Measurements from ENCODE around the gene FAM131A. TPM values are rescaled to one million over a fixed set of nuclear protein-coding genes. Genes with fewer than 3 reads are reported as not detected.

Gene FAM131A
- total RNA-seq, 2 experiments from 2014 or later: 2.1 to 3.4 TPM

GRCh38 chr3:184308744-184309143, 28.7 kb upstream of the FAM131A start:
- H3K9me3 Mint-ChIP-seq: no peaks in the 10 kb centered on the region
- no peak for DNase-seq
- peaks cover 30% of the 10 kb centered on the region for H3K36me3 Mint-ChIP-seq
- peaks cover 12% of the 10 kb centered on the region for H3K4me1 Mint-ChIP-seq
- no peaks in the 10 kb centered on the region for H3K27me3 Mint-ChIP-seq
- peak overlapping the region; percentile 49 for H3K27ac Mint-ChIP-seq
- H3K4me3 Mint-ChIP-seq: no peak overlapping the region

GRCh38 chr3:184311633-184312032, 25.8 kb upstream of the FAM131A start:
- H3K9me3 Mint-ChIP-seq: no peaks in the 10 kb centered on the region
- DNase-seq: no peak
- no peak overlapping the region for H3K4me3 Mint-ChIP-seq
- no peaks in the 10 kb centered on the region for H3K27me3 Mint-ChIP-seq
- peaks cover 27% of the 10 kb centered on the region for H3K36me3 Mint-ChIP-seq
- H3K27ac Mint-ChIP-seq: no peak overlapping the region
- peaks cover 20% of the 10 kb centered on the region for H3K4me1 Mint-ChIP-seq

GRCh38 chr3:184314363-184314699, 23.1 kb upstream of the FAM131A start, which contains the start of gene EIF4G1:
EIF4G1 (plus strand) TSS chr3:184314606; CDS start chr3:184315797, 1,191 bp downstream.
- peaks cover 30% of the 10 kb centered on the region for H3K36me3 Mint-ChIP-seq
- no peaks in the 10 kb centered on the region for H3K27me3 Mint-ChIP-seq
- peak; percentile 95 for DNase-seq
- peak within 1 kb of the TSS; percentile 83 for H3K4me3 Mint-ChIP-seq
- H3K9me3 Mint-ChIP-seq: no peaks in the 10 kb centered on the region
- H3K4me1 Mint-ChIP-seq: peaks cover 32% of the 10 kb centered on the region
- peak within 1 kb of the TSS; percentile 88 for H3K27ac Mint-ChIP-seq

- Mint-ChIP-seq H3K36me3 (peaks cover 34% of the 10 kb centered on the region), H3K9me3 (no peaks in the 10 kb centered on the region), H3K27me3 (no peaks in the 10 kb centered on the region), H3K27ac (peak overlapping the region; percentile 88), H3K4me3 (peak overlapping the region; percentile 83), H3K4me1 (peaks cover 36% of the 10 kb centered on the region)
- peak; percentile 67 for DNase-seq
Observed at GRCh38 chr3:184314700-184315542, 22.5 kb upstream of the FAM131A start.

- H3K36me3 Mint-ChIP-seq: peaks cover 34% of the 10 kb centered on the region
- DNase-seq: no peak
- H3K4me1 Mint-ChIP-seq: peaks cover 36% of the 10 kb centered on the region
Observed at GRCh38 chr3:184315543-184315867, 21.9 kb upstream of the FAM131A start.

GRCh38 chr3:184315871-184316661, 21.3 kb upstream of the FAM131A start:
- Mint-ChIP-seq H3K36me3 (peaks cover 38% of the 10 kb centered on the region), H3K4me3 (peak overlapping the region; percentile 83), H3K27ac (peak overlapping the region; percentile 52), H3K27me3 (no peaks in the 10 kb centered on the region), H3K4me1 (peaks cover 36% of the 10 kb centered on the region), H3K9me3 (no peaks in the 10 kb centered on the region)
- DNase-seq: no peak

More at GRCh38 chr3:184315543-184315867, 21.9 kb upstream of the FAM131A start:
- H3K9me3 Mint-ChIP-seq: no peaks in the 10 kb centered on the region
- peak overlapping the region; percentile 52 for H3K27ac Mint-ChIP-seq
- H3K27me3 Mint-ChIP-seq: no peaks in the 10 kb centered on the region
- peak overlapping the region; percentile 83 for H3K4me3 Mint-ChIP-seq

- H3K36me3 Mint-ChIP-seq: peaks cover 45% of the 10 kb centered on the region
Observed at GRCh38 chr3:184316792-184317191, 20.6 kb upstream of the FAM131A start.

GRCh38 chr3:184317201-184317600, 20.2 kb upstream of the FAM131A start:
- Mint-ChIP-seq H3K36me3 (peaks cover 46% of the 10 kb centered on the region), H3K9me3 (no peaks in the 10 kb centered on the region), H3K4me1 (peaks cover 36% of the 10 kb centered on the region), H3K27ac (peak overlapping the region; percentile 52), H3K4me3 (peak overlapping the region; percentile 83), H3K27me3 (no peaks in the 10 kb centered on the region)
- DNase-seq: no peak

More at GRCh38 chr3:184316792-184317191, 20.6 kb upstream of the FAM131A start:
- Mint-ChIP-seq H3K9me3 (no peaks in the 10 kb centered on the region), H3K27ac (peak overlapping the region; percentile 52), H3K27me3 (no peaks in the 10 kb centered on the region), H3K4me1 (peaks cover 36% of the 10 kb centered on the region), H3K4me3 (peak overlapping the region; percentile 83)
- DNase-seq: no peak

- H3K27me3 Mint-ChIP-seq: no peaks in the 10 kb centered on the region
- DNase-seq: peak; percentile 58
- peaks cover 67% of the 10 kb centered on the region for H3K36me3 Mint-ChIP-seq
- H3K27ac Mint-ChIP-seq: no peak overlapping the region
- peaks cover 38% of the 10 kb centered on the region for H3K4me1 Mint-ChIP-seq
- H3K4me3 Mint-ChIP-seq: no peak overlapping the region
- H3K9me3 Mint-ChIP-seq: no peaks in the 10 kb centered on the region
Observed at GRCh38 chr3:184320104-184320445, 17.3 kb upstream of the FAM131A start.

GRCh38 chr3:184321666-184322065, 15.7 kb upstream of the FAM131A start:
- Mint-ChIP-seq H3K4me1 (peaks cover 38% of the 10 kb centered on the region), H3K27me3 (no peaks in the 10 kb centered on the region), H3K27ac (peak overlapping the region; percentile 54)

GRCh38 chr3:184322731-184323487, 14.5 kb upstream of the FAM131A start:
- DNase-seq: no peak
- no peaks in the 10 kb centered on the region for H3K9me3 Mint-ChIP-seq
- H3K4me1 Mint-ChIP-seq: peaks cover 28% of the 10 kb centered on the region
- H3K4me3 Mint-ChIP-seq: no peak overlapping the region
- H3K27ac Mint-ChIP-seq: peak overlapping the region; percentile 80
- H3K36me3 Mint-ChIP-seq: peaks cover 63% of the 10 kb centered on the region
- no peaks in the 10 kb centered on the region for H3K27me3 Mint-ChIP-seq

More at GRCh38 chr3:184321666-184322065, 15.7 kb upstream of the FAM131A start:
- H3K36me3 Mint-ChIP-seq: peaks cover 67% of the 10 kb centered on the region
- H3K4me3 Mint-ChIP-seq: no peak overlapping the region
- DNase-seq: no peak
- no peaks in the 10 kb centered on the region for H3K9me3 Mint-ChIP-seq

GRCh38 chr3:184323696-184324095, 13.7 kb upstream of the FAM131A start:
- H3K4me3 Mint-ChIP-seq: no peak overlapping the region
- H3K9me3 Mint-ChIP-seq: no peaks in the 10 kb centered on the region
- no peak overlapping the region for H3K27ac Mint-ChIP-seq
- H3K27me3 Mint-ChIP-seq: no peaks in the 10 kb centered on the region
- peaks cover 67% of the 10 kb centered on the region for H3K36me3 Mint-ChIP-seq
- DNase-seq: no peak
- H3K4me1 Mint-ChIP-seq: peaks cover 25% of the 10 kb centered on the region

GRCh38 chr3:184325269-184325668, 12.1 kb upstream of the FAM131A start:
- Mint-ChIP-seq H3K4me1 (peaks cover 19% of the 10 kb centered on the region), H3K27ac (peak overlapping the region; percentile 38)

GRCh38 chr3:184325715-184326369, 11.6 kb upstream of the FAM131A start:
- Mint-ChIP-seq H3K4me1 (peaks cover 19% of the 10 kb centered on the region), H3K27ac (peak overlapping the region; percentile 71), H3K27me3 (no peaks in the 10 kb centered on the region), H3K4me3 (no peak overlapping the region), H3K9me3 (no peaks in the 10 kb centered on the region), H3K36me3 (peaks cover 73% of the 10 kb centered on the region)
- DNase-seq: peak; percentile 26

More at GRCh38 chr3:184325269-184325668, 12.1 kb upstream of the FAM131A start:
- H3K27me3 Mint-ChIP-seq: no peaks in the 10 kb centered on the region
- no peak for DNase-seq
- peaks cover 73% of the 10 kb centered on the region for H3K36me3 Mint-ChIP-seq
- H3K4me3 Mint-ChIP-seq: no peak overlapping the region
- no peaks in the 10 kb centered on the region for H3K9me3 Mint-ChIP-seq

All from activated naive CD8-positive, alpha-beta T cell treated with anti-CD3 and anti-CD28 coated beads for 36 hours (primary cell).